ENCODE data around the gene TECR. TPM values are rescaled to one million over a fixed set of nuclear protein-coding genes. Genes with fewer than 3 reads are reported as not detected.

Gene TECR
- total and polyA plus RNA-seq, 2 of the 13 experiments (the other 11 are each of a cell fraction or from before 2014, with no cell fraction given): 54.9 to 121 TPM

- TF ChIP-seq, protein P1, sequence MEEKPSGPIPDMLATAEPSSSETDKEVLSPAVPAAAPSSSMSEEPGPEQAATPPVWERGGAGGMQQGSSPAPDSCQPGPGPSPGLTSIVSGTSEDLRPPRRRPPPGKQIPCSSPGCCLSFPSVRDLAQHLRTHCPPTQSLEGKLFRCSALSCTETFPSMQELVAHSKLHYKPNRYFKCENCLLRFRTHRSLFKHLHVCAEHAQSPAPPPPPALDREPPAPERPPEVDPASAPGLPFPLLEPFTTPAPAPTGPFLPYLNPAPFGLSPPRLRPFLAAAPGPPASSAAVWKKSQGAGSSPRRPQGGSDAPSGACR (CRISPR knock-in tag; IDR thresholded peaks at IDR 0.05): no peak
- TF ChIP-seq IRF2 (CRISPR knock-in tag; IDR thresholded peaks at IDR 0.05) (peak; percentile 97), DPF2 (CRISPR knock-in tag; IDR thresholded peaks at IDR 0.05; ENCODE audit: borderline replicate concordance, low read depth) (no peak), ARID5B (CRISPR knock-in tag; IDR thresholded peaks at IDR 0.05) (peak; percentile 75), ZNF256 (CRISPR knock-in tag; conservative IDR thresholded peaks at IDR 0.05) (no peak), ZNF33A (CRISPR knock-in tag; IDR thresholded peaks at IDR 0.05; ENCODE audit: borderline replicate concordance) (no peak), ZSCAN12 (CRISPR knock-in tag; IDR thresholded peaks at IDR 0.05) (no peak), GTF3A (CRISPR knock-in tag; conservative IDR thresholded peaks at IDR 0.05) (0 out of 2 replicates have a peak, but pooled peaks have one; percentile 66), BRF2 (CRISPR knock-in tag; IDR thresholded peaks at IDR 0.05) (no peak), NAIF1 (CRISPR knock-in tag; IDR thresholded peaks at IDR 0.05; ENCODE audit: borderline replicate concordance) (peak; percentile 41; the same call in 1 of the 2 replicates), PHF5A (CRISPR knock-in tag; IDR thresholded peaks at IDR 0.05; ENCODE audit: low read depth, unreplicated experiment) (peak; percentile 49), PRDM4 (CRISPR knock-in tag; IDR thresholded peaks at IDR 0.05; ENCODE audit: borderline replicate concordance) (0 out of 2 replicates have a peak, but pooled peaks have one; percentile 52), HCFC1 (IDR thresholded peaks at IDR 0.05; ENCODE audit: low read depth, low read length) (peak; percentile 74)
- TF ChIP-seq, protein P2, sequence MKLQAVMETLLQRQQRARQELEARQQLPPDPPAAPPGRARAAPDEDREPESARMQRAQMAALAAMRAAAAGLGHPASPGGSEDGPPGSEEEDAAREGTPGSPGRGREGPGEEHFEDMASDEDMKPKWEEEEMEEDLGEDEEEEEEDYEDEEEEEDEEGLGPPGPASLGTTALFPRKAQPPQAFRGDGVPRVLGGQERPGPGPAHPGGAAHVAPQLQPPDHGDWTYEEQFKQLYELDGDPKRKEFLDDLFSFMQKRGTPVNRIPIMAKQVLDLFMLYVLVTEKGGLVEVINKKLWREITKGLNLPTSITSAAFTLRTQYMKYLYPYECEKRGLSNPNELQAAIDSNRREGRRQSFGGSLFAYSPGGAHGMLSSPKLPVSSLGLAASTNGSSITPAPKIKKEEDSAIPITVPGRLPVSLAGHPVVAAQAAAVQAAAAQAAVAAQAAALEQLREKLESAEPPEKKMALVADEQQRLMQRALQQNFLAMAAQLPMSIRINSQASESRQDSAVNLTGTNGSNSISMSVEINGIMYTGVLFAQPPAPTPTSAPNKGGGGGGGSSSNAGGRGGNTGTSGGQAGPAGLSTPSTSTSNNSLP (IDR thresholded peaks at IDR 0.05; ENCODE audit: low read depth, low read length): 0 out of 2 replicates have a peak, but pooled peaks have one; percentile 20
- TF ChIP-seq, protein P3, sequence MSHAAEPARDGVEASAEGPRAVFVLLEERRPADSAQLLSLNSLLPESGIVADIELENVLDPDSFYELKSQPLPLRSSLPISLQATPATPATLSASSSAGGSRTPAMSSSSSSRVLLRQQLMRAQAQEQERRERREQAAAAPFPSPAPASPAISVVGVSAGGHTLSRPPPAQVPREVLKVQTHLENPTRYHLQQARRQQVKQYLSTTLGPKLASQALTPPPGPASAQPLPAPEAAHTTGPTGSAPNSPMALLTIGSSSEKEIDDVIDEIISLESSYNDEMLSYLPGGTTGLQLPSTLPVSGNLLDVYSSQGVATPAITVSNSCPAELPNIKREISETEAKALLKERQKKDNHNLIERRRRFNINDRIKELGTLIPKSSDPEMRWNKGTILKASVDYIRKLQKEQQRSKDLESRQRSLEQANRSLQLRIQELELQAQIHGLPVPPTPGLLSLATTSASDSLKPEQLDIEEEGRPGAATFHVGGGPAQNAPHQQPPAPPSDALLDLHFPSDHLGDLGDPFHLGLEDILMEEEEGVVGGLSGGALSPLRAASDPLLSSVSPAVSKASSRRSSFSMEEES (CRISPR knock-in tag; IDR thresholded peaks at IDR 0.05): no peak
Measured at GRCh38 chr19:14571695-14572490, 42.5 kb downstream of the TECR start, which contains the start of gene NDUFB7 (continued).
